ENCODE measurements around the gene PTPRCAP. TPM values are rescaled to one million over a fixed set of nuclear protein-coding genes. Genes with fewer than 3 reads are reported as not detected.
"Not testable (repeated sequence)": the region's sequence is repeated elsewhere in the genome, so short reads cannot be mapped to it uniquely, and the experiment has no call there.

Gene PTPRCAP
- total RNA-seq, 4 donors from 2014 or later, result 5.6 to 7.2 (median 6.4) TPM

GRCh38 chr11:67404515-67405195 is 32.8 kb downstream of the PTPRCAP start:
- peaks cover 37 to 57% of the 10 kb centered on the region in 2 donors for H3K4me1 ChIP-seq
- WGBS, 2 donors, result 64 to 72% methylated on average over 10 to 13 of the region's 13 CpGs
- peak overlapping the region in 2 of 3 donors; percentile 75 to 79 for H3K27ac ChIP-seq
- TF ChIP-seq CTCF (IDR thresholded peaks at IDR 0.05), result no peak
- no peak for TF ChIP-seq POLR2A (IDR thresholded peaks at IDR 0.05)
- no peaks in the 10 kb centered on the region for H3K27me3 ChIP-seq
- H3K9me3 ChIP-seq, result no peaks in the 10 kb centered on the region
- peaks cover 0 to under 1% of the 10 kb centered on the region in 2 donors for H3K36me3 ChIP-seq
- intact Hi-C loops (cut with DNase I), result no loop called here
- DNase-seq, result peak in 1 of 2 donors; percentile 34
- no peak overlapping the region for H3K4me3 ChIP-seq (replicated peaks in 1 of 3)

- H3K4me3 ChIP-seq (replicated peaks in 1 of 3); DNase-seq; H3K27me3 ChIP-seq; H3K9me3 ChIP-seq; intact Hi-C loops (cut with DNase I): not testable (repeated sequence)
- Histone ChIP-seq H3K4me1 (peaks cover 37 to 59% of the 10 kb centered on the region in 2 donors), H3K27ac (peak overlapping the region; percentile 40 to 79 (median 59)), H3K36me3 (peaks cover 14 to 16% of the 10 kb centered on the region in 2 donors)
- 79 to 83% methylated on average over 9 of the region's 9 CpGs for WGBS, 2 donors
Observed at GRCh38 chr11:67403085-67403484, 34.4 kb downstream of the PTPRCAP start.

GRCh38 chr11:67402192-67402839 is 35.2 kb downstream of the PTPRCAP start:
- H3K9me3 ChIP-seq; intact Hi-C loops (cut with DNase I); H3K27me3 ChIP-seq; DNase-seq: not testable (repeated sequence)
- 60 to 62% methylated on average over 19 of the region's 19 CpGs for WGBS, 2 donors
- Histone ChIP-seq H3K36me3 (peaks cover 21 to 24% of the 10 kb centered on the region in 2 donors), H3K4me1 (peaks cover 37 to 59% of the 10 kb centered on the region in 2 donors), H3K27ac (peak overlapping the region; percentile 24 to 85 (median 81)), H3K4me3 (replicated peaks in 1 of 3) (peak overlapping the region in 1 of 3 donors; percentile 9)

- peak within 1 kb of the TSS; percentile 81 to 89 (median 85) for H3K27ac ChIP-seq
- no peaks in the 10 kb centered on the region for H3K9me3 ChIP-seq
- H3K4me3 ChIP-seq (replicated peaks in 1 of 3), result peak within 1 kb of the TSS; percentile 33 to 95 (median 63)
- peak in 3 of 6 experiments; percentile 25 to 82 (median 34) for TF ChIP-seq CTCF (IDR thresholded peaks at IDR 0.05)
- TF ChIP-seq POLR2A (IDR thresholded peaks at IDR 0.05), result peak in 1 of 2 donors; percentile 75
- DNase-seq, result peak; percentile 89 to 90
- WGBS, 2 donors, result 0% methylated on average over 2 to 6 of the region's 73 CpGs
- H3K4me1 ChIP-seq, result peaks cover 37 to 59% of the 10 kb centered on the region in 2 donors
- intact Hi-C loops (cut with DNase I), result no loop called here
- no peaks in the 10 kb centered on the region for H3K27me3 ChIP-seq
- peaks cover 24 to 25% of the 10 kb centered on the region in 2 donors for H3K36me3 ChIP-seq
Observed at GRCh38 chr11:67401495-67402191, 35.8 kb downstream of the PTPRCAP start, which contains the start of gene PPP1CA. Gene PPP1CA (minus strand): TSS chr11:67401858. CDS start chr11:67401782, 76 bp downstream.

GRCh38 chr11:67400942-67401494 is 36.5 kb downstream of the PTPRCAP start:
- H3K27me3 ChIP-seq, result no peaks in the 10 kb centered on the region
- H3K4me3 ChIP-seq (replicated peaks in 1 of 3), result peak overlapping the region; percentile 33 to 95 (median 63)
- TF ChIP-seq CTCF (IDR thresholded peaks at IDR 0.05) (no peak), POLR2A (IDR thresholded peaks at IDR 0.05) (no peak)
- peaks cover 37 to 54% of the 10 kb centered on the region in 2 donors for H3K4me1 ChIP-seq
- WGBS, 2 donors, result 12% methylated on average over 7 of the region's 27 CpGs; no CpG with 5 or more reads in 1 of the 2 donors
- no peaks in the 10 kb centered on the region for H3K9me3 ChIP-seq
- intact Hi-C loops (cut with DNase I), result no loop called here
- peak overlapping the region; percentile 75 to 89 (median 85) for H3K27ac ChIP-seq
- peaks cover 24 to 25% of the 10 kb centered on the region in 2 donors for H3K36me3 ChIP-seq
- DNase-seq, result peak in 1 of 2 donors; percentile 30
